ENCODE results near the gene BTF3.
"Not testable (repeated sequence)": the region's sequence is repeated elsewhere in the genome, so short reads cannot be mapped to it uniquely, and the experiment has no call there.

BTF3 gene

DNA sequence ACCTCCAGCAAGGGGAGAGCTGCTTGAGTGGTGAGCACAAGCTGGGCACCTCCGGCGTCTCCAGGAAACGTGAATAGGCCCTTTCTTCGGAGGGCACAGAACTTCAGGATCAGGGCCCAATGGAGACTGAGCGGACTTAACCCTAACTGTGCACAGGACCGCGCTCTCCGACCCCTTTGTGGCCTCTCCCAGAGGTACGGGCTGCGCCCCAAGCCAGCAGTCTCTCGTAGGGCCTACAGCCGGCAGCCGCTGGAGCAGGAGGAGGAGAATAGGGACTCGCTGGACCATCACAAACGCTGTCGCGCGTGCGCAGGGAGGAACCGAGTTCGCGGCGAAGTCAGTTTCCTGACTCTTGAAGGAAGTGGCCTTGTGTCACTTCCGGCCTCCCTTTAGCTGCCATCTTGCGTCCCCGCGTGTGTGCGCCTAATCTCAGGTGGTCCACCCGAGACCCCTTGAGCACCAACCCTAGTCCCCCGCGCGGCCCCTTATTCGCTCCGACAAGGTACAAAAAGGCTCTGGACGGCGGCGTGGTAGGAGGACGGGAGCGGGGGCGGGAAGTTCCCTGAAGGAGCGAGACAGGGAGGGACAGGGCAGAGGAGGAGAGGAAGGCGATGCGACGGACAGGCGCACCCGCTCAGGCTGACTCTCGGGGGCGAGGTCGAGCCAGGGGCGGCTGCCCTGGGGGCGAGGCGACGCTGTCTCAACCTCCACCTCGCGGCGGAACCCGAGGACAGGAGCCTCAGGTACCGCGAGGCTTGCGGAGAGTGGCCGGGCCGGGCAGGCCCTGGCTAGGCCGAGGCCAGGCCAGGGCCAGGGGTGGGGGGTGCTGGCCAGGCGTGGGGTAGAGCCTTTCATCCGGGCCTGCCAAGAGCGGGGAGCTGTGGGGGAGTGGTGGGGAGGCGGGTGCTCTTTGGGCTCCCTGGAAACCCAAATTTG lies at the start of gene BTF3:
Gene BTF3, plus strand, starts transcription at position 386 of the 936 bp plus-strand sequence. Its CDS starts 226 bp downstream, at position 612.
- peak; percentile 89 to 91 for DNase-seq (ENCODE audit: low read depth in 2 of 2)

- DNase-seq (ENCODE audit: low read depth in 2 of 2) = no peak
Measured at GRCh38 chr5:73448463-73449136, 49.6 kb upstream of the BTF3 start, which contains the start of gene FOXD1. Gene FOXD1 (minus strand): TSS chr5:73448777. CDS start chr5:73448362, 415 bp downstream.

- no peak for DNase-seq (ENCODE audit: low read depth in 2 of 2)
Measured at GRCh38 chr5:73450137-73450536, 48.1 kb upstream of the BTF3 start.

DNA sequence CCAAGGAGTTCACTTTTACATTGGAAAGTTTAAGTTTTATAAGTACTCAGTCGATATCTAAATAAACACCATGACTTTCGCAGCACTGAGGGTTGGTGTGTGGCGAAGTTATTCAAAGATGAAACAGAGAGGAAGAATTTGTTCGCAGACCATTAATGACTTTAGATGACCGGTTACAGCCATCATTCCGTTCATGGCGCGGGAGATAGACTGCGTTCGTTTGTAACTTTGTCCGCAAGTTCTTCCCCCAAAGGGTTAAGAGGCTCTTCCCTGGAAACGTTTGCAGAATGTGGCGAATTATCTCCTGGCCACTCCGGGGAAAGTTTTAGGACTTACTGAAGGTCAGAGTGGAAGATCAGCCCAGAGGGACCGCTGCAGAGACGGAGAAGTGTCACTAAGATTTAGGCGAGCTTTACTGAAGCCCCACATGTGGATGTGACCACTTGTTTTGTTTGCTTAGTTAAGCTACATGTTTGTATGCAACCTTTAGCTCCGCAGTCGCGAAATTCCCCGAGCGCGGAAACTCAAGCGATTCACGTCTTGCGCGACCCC lies 47.5 kb upstream of the BTF3 start:
- no peak for DNase-seq (ENCODE audit: low read depth in 2 of 2)

- DNase-seq (ENCODE audit: low read depth in 2 of 2) = peak; percentile 48 to 53
Measured at GRCh38 chr5:73451224-73452130, 46.8 kb upstream of the BTF3 start.

DNA sequence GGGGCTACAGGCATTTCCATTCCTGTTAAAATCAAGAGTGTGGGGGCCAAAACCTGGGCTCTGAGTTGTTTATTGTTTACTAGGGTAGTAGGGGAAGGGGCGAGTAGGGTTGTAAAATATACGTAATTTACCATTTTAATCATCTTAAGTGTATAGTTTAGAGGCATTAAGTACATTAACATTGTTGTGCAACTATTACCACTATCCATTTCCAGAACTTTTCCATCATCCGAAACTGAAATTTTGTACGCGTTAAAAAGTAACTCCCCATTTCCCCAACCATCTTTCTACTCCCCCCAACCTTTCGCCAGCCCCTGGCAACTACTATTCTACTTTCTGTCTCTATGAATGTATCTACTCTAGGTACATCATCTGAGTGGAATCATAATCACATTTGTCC lies 46.0 kb upstream of the BTF3 start:
- DNase-seq (ENCODE audit: low read depth in 2 of 2) = no peak

DNA sequence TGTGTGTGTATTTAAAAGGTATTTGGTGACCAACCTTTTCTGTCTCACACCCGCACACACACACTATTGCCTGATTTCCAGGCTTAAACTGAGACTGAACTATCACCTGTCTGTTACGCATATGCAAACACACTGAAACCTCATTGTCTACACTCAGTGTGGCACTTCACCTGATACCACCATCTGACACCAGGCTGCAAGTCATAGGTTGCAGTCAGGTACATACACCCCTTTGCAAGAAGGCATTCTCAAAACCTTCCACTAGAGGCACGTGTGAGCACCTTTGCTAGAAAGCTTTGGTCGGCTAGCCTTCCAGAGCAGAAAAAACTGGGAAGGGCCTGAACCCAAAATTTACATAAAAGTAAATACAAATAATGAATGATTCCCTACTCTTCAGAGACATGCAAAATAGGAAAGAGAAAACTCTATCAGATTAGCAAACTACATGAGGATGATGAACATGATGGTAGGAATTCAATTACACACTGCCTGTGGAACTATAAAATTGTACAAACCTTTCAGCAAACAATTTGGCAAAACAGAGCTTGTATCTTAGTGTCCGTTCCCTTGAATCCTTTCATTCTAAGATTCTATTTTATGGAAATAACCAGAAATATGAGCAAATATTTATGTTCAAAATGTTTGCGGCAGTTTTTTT lies 43.7 kb upstream of the BTF3 start:
- DNase-seq (ENCODE audit: low read depth in 2 of 2) = no peak

DNA sequence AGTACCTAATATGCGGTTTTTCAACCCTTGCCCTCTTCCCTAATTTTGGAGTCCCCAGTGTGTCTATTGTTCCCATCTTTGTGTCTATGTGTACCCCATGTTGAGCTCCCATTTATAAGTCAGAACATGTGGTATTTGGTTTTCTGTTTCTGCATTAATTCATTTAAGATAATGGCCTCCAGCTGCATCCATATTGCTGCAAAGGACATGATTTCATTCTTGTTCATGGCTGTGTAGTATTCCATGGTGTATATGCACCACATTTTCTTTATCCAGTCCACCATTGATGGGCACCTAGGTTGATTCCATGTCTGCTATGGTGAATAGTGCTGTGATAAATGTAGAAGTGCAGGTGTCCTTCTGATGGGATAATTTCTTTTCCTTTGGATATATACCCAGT lies 41.8 kb upstream of the BTF3 start:
- not testable (repeated sequence) for DNase-seq (ENCODE audit: low read depth in 2 of 2)

- no peak for DNase-seq (ENCODE audit: low read depth in 2 of 2)
Measured at GRCh38 chr5:73459366-73459765, 38.9 kb upstream of the BTF3 start.

- DNase-seq (ENCODE audit: low read depth in 2 of 2) = no peak
Measured at GRCh38 chr5:73460133-73460532, 38.1 kb upstream of the BTF3 start.

GRCh38 chr5:73464016-73464745 lies 34.1 kb upstream of the BTF3 start:
- DNase-seq (ENCODE audit: low read depth in 2 of 2) = no peak

- not testable (repeated sequence) for DNase-seq (ENCODE audit: low read depth in 2 of 2)
Measured at GRCh38 chr5:73468638-73469037, 29.6 kb upstream of the BTF3 start.

DNA sequence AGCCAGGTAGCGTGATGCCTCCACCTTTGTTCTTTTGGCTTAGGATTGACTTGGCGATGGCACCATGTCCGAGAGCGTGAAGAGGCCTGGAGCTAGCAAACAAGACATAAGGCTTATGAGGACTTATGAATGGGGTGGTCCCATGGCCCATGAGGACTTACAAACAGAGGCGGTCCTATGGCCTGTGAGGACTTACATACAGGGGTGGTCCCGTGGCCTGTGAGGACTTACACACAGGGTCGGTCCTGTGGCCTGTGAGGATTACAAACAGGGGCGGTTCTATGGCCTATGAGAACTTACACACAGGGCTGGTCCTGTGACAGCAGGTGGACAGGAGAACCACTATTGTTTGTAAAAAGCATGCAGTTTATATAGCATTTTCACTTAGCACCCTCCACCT lies 28.4 kb upstream of the BTF3 start:
- no peak for DNase-seq (ENCODE audit: low read depth in 2 of 2)

DNA sequence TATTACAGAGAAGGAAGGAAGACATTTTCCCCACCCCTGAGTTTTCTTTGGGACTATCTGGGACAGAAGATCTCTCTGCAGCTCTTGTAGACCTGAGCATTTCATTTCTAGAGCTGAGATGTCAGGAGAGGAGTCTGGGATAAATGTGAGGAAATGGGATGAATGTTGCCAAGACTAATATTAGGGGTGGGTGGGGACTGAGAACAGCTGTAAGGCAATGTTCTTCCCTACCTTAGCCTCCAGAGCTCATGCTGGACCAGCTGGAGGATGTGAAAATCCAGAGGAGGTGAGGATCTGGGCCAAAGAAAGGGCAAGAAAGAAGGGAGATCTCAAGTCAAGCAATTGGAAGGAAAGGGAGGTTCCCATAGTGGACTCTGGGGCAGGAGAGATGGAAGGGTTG lies 26.6 kb upstream of the BTF3 start:
- no peak for DNase-seq (ENCODE audit: low read depth in 2 of 2)

GRCh38 chr5:73472116-73472515 lies 26.1 kb upstream of the BTF3 start:
- no peak for DNase-seq (ENCODE audit: low read depth in 2 of 2)

GRCh38 chr5:73480500-73480899 lies 17.7 kb upstream of the BTF3 start:
- no peak for DNase-seq (ENCODE audit: low read depth in 2 of 2)

GRCh38 chr5:73482383-73483136 lies 15.7 kb upstream of the BTF3 start:
- no peak for DNase-seq (ENCODE audit: low read depth in 2 of 2)

GRCh38 chr5:73483676-73484075 lies 14.6 kb upstream of the BTF3 start:
- DNase-seq (ENCODE audit: low read depth in 2 of 2) = no peak

DNA sequence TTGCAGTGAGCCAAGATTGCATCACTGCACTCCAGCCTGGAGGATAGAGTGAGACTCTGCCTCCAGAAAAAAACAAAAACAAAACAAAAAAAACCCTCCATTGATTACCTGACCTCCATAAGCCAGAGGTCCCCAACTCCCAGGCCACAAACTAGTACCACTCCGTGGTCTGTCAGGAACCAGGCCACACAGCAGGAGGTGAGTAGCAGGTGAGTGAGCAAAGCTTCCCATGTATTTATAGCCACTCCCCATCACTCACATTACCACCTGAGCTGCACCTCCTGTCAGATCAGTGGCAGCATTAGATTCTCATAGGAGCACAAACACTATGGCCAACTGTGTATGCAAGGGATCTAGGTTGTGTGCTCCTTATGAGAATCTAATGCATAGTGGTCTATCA lies 13.7 kb upstream of the BTF3 start:
- no peak for DNase-seq (ENCODE audit: low read depth in 2 of 2)

GRCh38 chr5:73485715-73486114 lies 12.5 kb upstream of the BTF3 start:
- DNase-seq (ENCODE audit: low read depth in 2 of 2) = no peak

Measured in stimulated activated CD8-positive, alpha-beta memory T cell treated with anti-CD3 and anti-CD28 coated beads, Interleukin-15, amount 100 ng/mL, for 48 hours (primary cell).